Tibial artery (tissue), 4 donors: ENCODE data around the gene SORCS3.

Experiments
- DNase-seq, 2 donors: peaks; one replicate each; pipeline ENCODE4 v3.0.0-alpha.2; 2019
- H3K27ac ChIP-seq, 2 donors: fragments of 200-600 bp; sonication (generic) in 1 of 2; 1 replicate in 1 of 2; 2 replicates in 1 of 2; pipeline ENCODE4 v1.5.1; 2018 to 2019; ENCODE audit warnings: mild to moderate bottlenecking in 1 of 2
- H3K27me3 ChIP-seq, 2 donors: fragments of 200-600 bp; sonication (generic) in 1 of 2; one replicate each; pipeline versions ENCODE4 v1.5.1 to v1.6.0; 2016 to 2019
- H3K36me3 ChIP-seq, 3 donors: fragments of 200-600 bp; sonication (generic) in 2 of 3; one replicate each; pipeline ENCODE4 v1.5.1; 2016 to 2019; ENCODE audit warnings: mild to moderate bottlenecking in 2 of 3
- H3K4me1 ChIP-seq, 4 donors: fragments of 200-600 bp; sonication (generic) in 2 of 4; 1 replicate in 3 of 4; 2 replicates in 1 of 4; pipeline ENCODE4 v1.5.1; 2016 to 2019
- H3K4me3 ChIP-seq, 2 donors: fragments of 200-600 bp; sonication (generic) in 1 of 2; 1 replicate in 1 of 2; 2 replicates in 1 of 2; pipeline ENCODE4 v1.5.1; 2018 to 2019; ENCODE audit warnings: mild to moderate bottlenecking in 2 of 2
- H3K9me3 ChIP-seq, 3 donors: fragments of 200-600 bp; sonication (generic) in 1 of 3; one replicate each; pipeline ENCODE4 v1.5.1; 2016 to 2019
- intact Hi-C: fragments of 100-400 bp; cut with DNase I; formaldehyde crosslinking; loops from one replicate; pipeline ENCODE4 v1.15.0; 2023; ENCODE audit warnings: low total_unique reads
- TF ChIP-seq, protein P1 (sequence below), 2 experiments: fragments of 200-600 bp in 1 of 2; fragments of 450-650 bp in 1 of 2; IDR thresholded peaks; one replicate each; pipeline ENCODE4 v1.5.1; 2017 to 2019; ENCODE audit warnings: antibody characterized with exemption in 2 of 2, mild to moderate bottlenecking in 1 of 2, moderate library complexity in 1 of 2

SORCS3 gene

GRCh38 chr10:104947314-104947713 is 306.2 kb downstream of the SORCS3 start:
- H3K36me3 ChIP-seq, result no peaks in the 10 kb centered on the region
- no peaks in the 10 kb centered on the region for H3K27me3 ChIP-seq
- H3K4me3 ChIP-seq, result no peak overlapping the region
- no peak overlapping the region for H3K27ac ChIP-seq
- DNase-seq, result no peak
- no peaks in the 10 kb centered on the region for H3K4me1 ChIP-seq
- TF ChIP-seq, protein P1, sequence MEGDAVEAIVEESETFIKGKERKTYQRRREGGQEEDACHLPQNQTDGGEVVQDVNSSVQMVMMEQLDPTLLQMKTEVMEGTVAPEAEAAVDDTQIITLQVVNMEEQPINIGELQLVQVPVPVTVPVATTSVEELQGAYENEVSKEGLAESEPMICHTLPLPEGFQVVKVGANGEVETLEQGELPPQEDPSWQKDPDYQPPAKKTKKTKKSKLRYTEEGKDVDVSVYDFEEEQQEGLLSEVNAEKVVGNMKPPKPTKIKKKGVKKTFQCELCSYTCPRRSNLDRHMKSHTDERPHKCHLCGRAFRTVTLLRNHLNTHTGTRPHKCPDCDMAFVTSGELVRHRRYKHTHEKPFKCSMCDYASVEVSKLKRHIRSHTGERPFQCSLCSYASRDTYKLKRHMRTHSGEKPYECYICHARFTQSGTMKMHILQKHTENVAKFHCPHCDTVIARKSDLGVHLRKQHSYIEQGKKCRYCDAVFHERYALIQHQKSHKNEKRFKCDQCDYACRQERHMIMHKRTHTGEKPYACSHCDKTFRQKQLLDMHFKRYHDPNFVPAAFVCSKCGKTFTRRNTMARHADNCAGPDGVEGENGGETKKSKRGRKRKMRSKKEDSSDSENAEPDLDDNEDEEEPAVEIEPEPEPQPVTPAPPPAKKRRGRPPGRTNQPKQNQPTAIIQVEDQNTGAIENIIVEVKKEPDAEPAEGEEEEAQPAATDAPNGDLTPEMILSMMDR (IDR thresholded peaks at IDR 0.05), result no peak
- no peaks in the 10 kb centered on the region for H3K9me3 ChIP-seq
- intact Hi-C loops, result no loop called here

DNA sequence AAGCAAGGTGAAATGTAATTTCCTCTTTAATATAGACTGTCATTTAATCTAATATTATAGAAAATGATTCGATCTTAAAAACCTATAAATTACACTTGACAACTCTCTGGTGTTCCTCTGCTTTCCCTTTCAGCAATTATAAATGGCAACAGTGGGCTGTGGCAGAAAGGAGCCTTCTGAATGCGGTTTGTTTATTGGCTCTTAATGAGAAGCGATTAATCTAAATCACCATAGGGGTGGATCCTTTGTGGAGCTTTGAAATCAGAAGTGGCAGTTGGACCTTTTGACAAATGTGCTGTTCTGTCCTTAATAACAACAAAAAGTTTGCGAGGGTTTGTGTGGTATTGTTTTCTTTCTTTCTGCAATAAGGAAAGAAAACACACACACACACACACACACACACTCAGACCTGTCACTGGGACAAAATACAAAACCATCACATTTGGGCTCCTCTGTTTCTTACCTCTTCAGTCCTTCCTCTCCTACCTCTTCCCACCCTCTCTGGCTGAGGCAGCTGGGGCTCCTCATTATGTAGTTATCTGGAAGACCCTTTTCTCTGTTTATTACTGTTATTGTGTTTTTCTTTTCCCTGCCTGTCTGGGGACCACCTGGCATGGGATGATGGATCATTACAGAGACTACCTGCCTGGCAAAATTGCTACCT is 316.2 kb downstream of the SORCS3 start:
- intact Hi-C loops, result no loop called here
- H3K4me1 ChIP-seq, result no peaks in the 10 kb centered on the region
- H3K36me3 ChIP-seq, result no peaks in the 10 kb centered on the region
- no peaks in the 10 kb centered on the region for H3K9me3 ChIP-seq
- TF ChIP-seq, protein P1 (IDR thresholded peaks at IDR 0.05), result no peak
- no peaks in the 10 kb centered on the region for H3K27me3 ChIP-seq
- DNase-seq, result no peak
- H3K27ac ChIP-seq, result no peak overlapping the region
- no peak overlapping the region for H3K4me3 ChIP-seq

DNA sequence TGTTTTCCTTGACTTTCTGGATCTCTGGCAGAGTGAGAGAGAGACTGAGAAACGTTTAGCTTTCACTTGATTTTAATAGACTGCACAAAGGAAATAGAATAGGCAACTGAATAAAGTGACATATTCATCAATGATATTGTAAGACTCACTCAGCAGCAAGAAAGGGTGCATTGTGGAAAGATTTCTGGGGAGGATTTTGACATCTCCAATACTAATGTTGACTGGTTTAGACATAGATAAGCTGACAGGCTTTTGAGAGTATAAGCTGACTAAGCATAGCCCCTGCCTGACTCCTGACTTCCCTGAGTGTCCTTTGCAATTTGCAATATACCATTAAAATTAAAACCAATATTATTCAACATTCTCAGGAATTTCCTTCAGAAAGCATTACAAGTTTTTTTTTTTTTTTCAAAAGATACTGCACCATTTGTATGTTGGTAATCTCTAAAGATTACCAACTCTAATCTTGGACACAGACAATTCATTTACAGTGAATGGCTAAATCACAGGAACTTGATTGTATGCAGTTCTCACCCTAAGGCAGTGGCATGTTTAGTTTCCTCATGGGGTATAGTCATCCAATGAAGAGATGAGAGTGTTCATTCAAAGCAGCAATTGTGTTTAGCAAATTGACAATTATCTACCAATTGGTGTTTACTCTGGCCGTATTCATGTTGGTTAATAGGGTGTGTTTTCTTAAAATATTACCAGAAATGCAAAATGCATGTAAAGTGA is 325.6 kb downstream of the SORCS3 start:
- intact Hi-C loops, result no loop called here
- H3K27ac ChIP-seq, result no peak overlapping the region
- DNase-seq, result no peak
- H3K4me1 ChIP-seq, result no peaks in the 10 kb centered on the region
- H3K4me3 ChIP-seq, result no peak overlapping the region
- TF ChIP-seq, protein P1 (IDR thresholded peaks at IDR 0.05), result no peak
- peaks cover 0 to 4% (median 0%) of the 10 kb centered on the region in 3 donors for H3K9me3 ChIP-seq
- H3K36me3 ChIP-seq, result no peaks in the 10 kb centered on the region
- H3K27me3 ChIP-seq, result no peaks in the 10 kb centered on the region

DNA sequence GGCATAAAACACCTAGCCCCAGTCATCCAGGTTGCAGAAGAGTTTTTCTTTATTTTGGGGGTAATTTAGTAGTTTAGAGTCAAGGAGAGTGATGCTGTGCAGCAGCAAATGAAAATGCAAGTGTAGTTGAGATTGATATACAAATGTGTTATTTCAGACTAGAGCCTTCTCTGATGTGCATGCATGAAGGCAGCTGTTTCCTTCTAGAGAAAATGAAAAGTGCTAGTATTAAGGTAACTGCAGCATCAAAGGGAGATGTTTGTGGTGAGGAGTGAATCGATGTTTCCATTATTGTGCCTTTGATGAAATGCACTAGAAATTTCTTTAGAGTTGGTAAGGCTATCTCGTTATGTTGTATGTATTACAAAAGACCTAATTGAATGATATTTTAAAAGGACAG is 339.3 kb downstream of the SORCS3 start:
- no peak overlapping the region for H3K27ac ChIP-seq
- H3K9me3 ChIP-seq, result no peaks in the 10 kb centered on the region
- DNase-seq, result no peak
- H3K4me3 ChIP-seq, result no peak overlapping the region
- H3K4me1 ChIP-seq, result no peaks in the 10 kb centered on the region
- TF ChIP-seq, protein P1 (IDR thresholded peaks at IDR 0.05), result no peak
- no peaks in the 10 kb centered on the region for H3K36me3 ChIP-seq
- intact Hi-C loops, result no loop called here
- H3K27me3 ChIP-seq, result no peaks in the 10 kb centered on the region

DNA sequence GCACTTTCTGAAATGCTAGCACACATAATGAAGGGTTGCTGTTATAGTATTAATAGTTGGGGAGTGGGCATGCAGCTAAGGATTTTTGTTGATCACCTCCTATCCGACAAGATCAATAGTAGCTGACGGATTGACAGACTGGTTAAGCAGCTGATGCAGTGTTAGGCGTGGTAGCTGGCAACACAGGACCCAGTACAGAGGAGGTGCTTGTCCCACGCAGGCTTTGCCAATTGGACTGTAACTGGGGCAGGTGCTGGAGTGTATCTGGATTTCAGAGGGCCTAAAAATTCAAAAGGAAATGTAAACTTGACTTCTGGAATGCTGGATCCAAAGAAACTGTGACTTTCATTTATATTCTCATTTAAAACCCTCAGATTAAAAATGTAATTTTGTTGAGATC is 340.9 kb downstream of the SORCS3 start:
- H3K27ac ChIP-seq, result no peak overlapping the region
- DNase-seq, result no peak
- no peaks in the 10 kb centered on the region for H3K36me3 ChIP-seq
- H3K4me3 ChIP-seq, result no peak overlapping the region
- TF ChIP-seq, protein P1 (IDR thresholded peaks at IDR 0.05), result no peak
- peaks cover 0 to 5% (median 0%) of the 10 kb centered on the region in 3 donors for H3K9me3 ChIP-seq
- no peaks in the 10 kb centered on the region for H3K27me3 ChIP-seq
- intact Hi-C loops, result no loop called here
- H3K4me1 ChIP-seq, result no peaks in the 10 kb centered on the region
